ENCODE data around the gene VPS35L.

VPS35L gene

GRCh38 chr16:19644877-19645276 is 89.4 kb downstream of the VPS35L start:
- ChIA-PET CTCF (interaction anchor here (0.9 kb wide), 1 partner anchor 205 kb away, joined by 3 read pairs; no protein-coding TSS in a partner anchor), POLR2A (no interaction called here)
- no peak overlapping the region for H3K4me3 ChIP-seq (ENCODE audit: low read depth, low read length)
- TF ChIP-seq, protein P1, sequence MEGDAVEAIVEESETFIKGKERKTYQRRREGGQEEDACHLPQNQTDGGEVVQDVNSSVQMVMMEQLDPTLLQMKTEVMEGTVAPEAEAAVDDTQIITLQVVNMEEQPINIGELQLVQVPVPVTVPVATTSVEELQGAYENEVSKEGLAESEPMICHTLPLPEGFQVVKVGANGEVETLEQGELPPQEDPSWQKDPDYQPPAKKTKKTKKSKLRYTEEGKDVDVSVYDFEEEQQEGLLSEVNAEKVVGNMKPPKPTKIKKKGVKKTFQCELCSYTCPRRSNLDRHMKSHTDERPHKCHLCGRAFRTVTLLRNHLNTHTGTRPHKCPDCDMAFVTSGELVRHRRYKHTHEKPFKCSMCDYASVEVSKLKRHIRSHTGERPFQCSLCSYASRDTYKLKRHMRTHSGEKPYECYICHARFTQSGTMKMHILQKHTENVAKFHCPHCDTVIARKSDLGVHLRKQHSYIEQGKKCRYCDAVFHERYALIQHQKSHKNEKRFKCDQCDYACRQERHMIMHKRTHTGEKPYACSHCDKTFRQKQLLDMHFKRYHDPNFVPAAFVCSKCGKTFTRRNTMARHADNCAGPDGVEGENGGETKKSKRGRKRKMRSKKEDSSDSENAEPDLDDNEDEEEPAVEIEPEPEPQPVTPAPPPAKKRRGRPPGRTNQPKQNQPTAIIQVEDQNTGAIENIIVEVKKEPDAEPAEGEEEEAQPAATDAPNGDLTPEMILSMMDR (IDR thresholded peaks at IDR 0.05; ENCODE audit: insufficient read depth, low read length, missing control alignments), result no peak
- no peak for DNase-seq (ENCODE audit: low read depth, low spot score)

DNA sequence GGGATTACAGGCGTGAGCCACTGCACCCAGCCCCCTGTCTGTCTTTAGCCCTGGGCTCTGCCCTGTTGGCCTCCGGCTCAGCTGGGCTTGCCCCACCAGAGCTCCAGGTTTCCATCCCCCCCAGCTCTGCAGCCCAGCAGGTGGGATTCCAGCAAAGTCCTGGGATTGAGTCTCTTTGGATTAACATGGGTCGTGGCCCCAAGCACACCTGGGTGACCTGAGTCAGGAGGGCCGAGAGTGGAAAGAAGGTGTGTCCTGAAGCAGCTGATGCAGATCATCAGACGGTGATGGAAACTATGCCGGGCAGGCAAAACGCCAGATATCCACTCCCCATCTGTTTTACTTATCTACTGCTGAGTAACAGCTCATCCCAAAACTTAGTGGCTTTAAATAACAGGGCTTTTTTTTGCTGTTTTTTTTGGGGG is 90.1 kb downstream of the VPS35L start:
- DNase-seq (ENCODE audit: low read depth, low spot score), result no peak
- ChIA-PET POLR2A (no interaction called here), CTCF (interaction anchor here (0.7 to 0.9 kb wide), 2 partner anchors 205 to 241 kb away, joined by 3 read pairs; no protein-coding TSS in a partner anchor)
- TF ChIP-seq, protein P1 (IDR thresholded peaks at IDR 0.05; ENCODE audit: insufficient read depth, low read length, missing control alignments), result no peak
- H3K4me3 ChIP-seq (ENCODE audit: low read depth, low read length), result no peak overlapping the region

DNA sequence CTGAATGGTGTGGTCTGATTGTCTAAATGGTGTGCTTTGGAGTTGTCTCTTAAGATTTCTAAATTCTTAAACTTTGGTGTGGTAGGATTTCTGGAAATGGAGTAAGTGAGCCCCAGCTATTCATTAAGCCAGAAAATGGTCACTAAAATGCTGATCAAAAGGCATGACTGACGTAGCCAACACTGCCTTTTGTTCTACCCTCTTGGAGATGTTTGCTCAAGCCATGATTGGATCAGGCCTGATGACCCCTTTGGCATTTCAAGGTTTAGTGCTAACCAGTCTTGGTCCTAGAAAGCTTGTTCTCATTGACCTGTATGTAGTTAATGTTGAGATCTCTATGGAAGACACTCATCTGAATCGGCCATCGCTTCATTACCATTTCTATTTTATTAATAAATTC is 94.5 kb downstream of the VPS35L start:
- ChIA-PET CTCF (interaction anchor here (0.6 to 1.5 kb wide), 5 partner anchors 9 to 246 kb away, joined by 3 read pairs; no protein-coding TSS in a partner anchor), POLR2A (no interaction called here)
- TF ChIP-seq, protein P1 (IDR thresholded peaks at IDR 0.05; ENCODE audit: insufficient read depth, low read length, missing control alignments), result no peak
- DNase-seq (ENCODE audit: low read depth, low spot score), result no peak
- H3K4me3 ChIP-seq (ENCODE audit: low read depth, low read length), result no peak overlapping the region

- ChIA-PET POLR2A (no interaction called here), CTCF (interaction anchor here (0.7 to 2.0 kb wide), 3 partner anchors 13 to 26 kb away, joined by 3 to 5 read pairs (median 3); no protein-coding TSS in a partner anchor)
- no peak overlapping the region for H3K4me3 ChIP-seq (ENCODE audit: low read depth, low read length)
- TF ChIP-seq, protein P1 (IDR thresholded peaks at IDR 0.05; ENCODE audit: insufficient read depth, low read length, missing control alignments), result no peak
- DNase-seq (ENCODE audit: low read depth, low spot score), result no peak
These were observed 98.6 kb downstream of the VPS35L start for GRCh38 chr16:19654147-19654546.

DNA sequence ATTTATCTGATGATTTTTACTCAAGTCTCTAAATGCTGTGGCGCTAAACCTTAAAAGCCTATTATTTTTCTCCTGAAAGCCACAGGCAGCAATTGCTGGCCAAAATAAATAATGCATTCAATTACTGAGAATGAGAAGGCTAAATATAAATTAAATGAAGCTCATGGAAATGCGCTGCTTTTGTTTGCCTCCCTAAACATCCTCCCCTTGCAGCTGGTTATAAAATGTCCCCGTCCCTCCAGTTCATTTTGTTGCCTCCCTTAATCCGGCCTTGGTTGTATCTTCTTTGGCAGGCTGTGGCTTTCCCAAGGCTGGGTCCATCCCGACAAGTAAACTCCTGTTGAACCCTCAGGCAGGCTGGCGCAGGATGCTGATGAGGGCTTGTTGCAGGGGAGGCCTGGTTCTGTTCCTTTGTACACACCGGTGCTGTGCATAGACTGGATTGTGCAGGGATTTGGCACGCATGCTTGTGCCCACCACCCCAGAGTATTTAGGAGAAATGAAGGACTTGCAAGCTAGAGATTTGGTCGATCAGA is 99.8 kb downstream of the VPS35L start:
- ChIA-PET CTCF (interaction anchor here (1.4 to 2.0 kb wide), 2 partner anchors 17 to 27 kb away, joined by 3 to 5 read pairs; no protein-coding TSS in a partner anchor), POLR2A (no interaction called here)
- DNase-seq (ENCODE audit: low read depth, low spot score), result no peak
- no peak overlapping the region for H3K4me3 ChIP-seq (ENCODE audit: low read depth, low read length)
- TF ChIP-seq, protein P1 (IDR thresholded peaks at IDR 0.05; ENCODE audit: insufficient read depth, low read length, missing control alignments), result no peak

DNA sequence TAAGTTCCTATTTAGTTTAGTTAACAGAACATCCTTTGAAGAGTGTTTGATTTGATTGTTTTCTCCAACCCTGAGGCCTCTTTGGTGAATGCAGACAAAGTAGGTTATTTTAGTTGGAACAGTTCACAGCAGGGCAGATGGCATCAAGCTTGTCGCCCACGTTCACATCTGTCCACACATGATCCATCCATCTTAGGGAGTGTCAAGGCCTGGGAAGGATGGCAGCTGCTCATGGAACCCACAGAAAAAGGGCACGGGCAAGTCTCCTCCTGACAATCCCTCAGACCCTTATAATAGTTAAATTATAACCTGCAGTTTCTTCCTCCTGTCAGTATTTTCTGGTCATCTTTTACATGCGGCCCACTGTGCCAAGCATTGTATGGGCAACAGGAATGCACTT is 102.3 kb downstream of the VPS35L start:
- CTCF ChIA-PET, result interaction anchor here (1.4 kb wide), 1 partner anchor 56 kb away, joined by 4 read pairs; no protein-coding TSS in a partner anchor
- TF ChIP-seq, protein P1 (IDR thresholded peaks at IDR 0.05; ENCODE audit: insufficient read depth, low read length, missing control alignments), result no peak
- H3K4me3 ChIP-seq (ENCODE audit: low read depth, low read length), result no peak overlapping the region
- POLR2A ChIA-PET, result no interaction called here
- no peak for DNase-seq (ENCODE audit: low read depth, low spot score)
